Calu3 (cell line): Measurements from ENCODE around the gene RPS6KB2. TPM values are rescaled to one million over a fixed set of nuclear protein-coding genes. Genes with fewer than 3 reads are reported as not detected.
A peak's percentile ranks its signal among the peaks of the same experiment; 100 is the strongest.

Experiments
- BruUV-seq: library from RNA; stranded (reverse); fragments of 400-500 nt; replicated peaks from 2 replicates; lab custom pipeline; 2021; lab: Mats Ljungman, UMichigan
- CTCF ChIA-PET: fragments of 300-600 bp; sonication (Branson Sonifier 250); formaldehyde crosslinking; loops from one replicate; lab custom pipeline; 2022; ENCODE audit warnings: antibody characterized with exemption; lab: Charles Lee
- DNase-seq: peaks from one replicate; pipeline ENCODE4 v3.0.0; 2022
- H3K27ac Mint-ChIP-seq: one replicate; pipeline ENCODE4 v1.8.0; 2022; ENCODE audit warnings: mixed read lengths; ENCODE audit not compliant: unreplicated experiment
- H3K27me3 Mint-ChIP-seq: one replicate; pipeline ENCODE4 v1.8.0; 2022; ENCODE audit warnings: mixed read lengths; ENCODE audit not compliant: unreplicated experiment
- H3K36me3 Mint-ChIP-seq: one replicate; pipeline ENCODE4 v1.8.0; 2022; ENCODE audit warnings: mild to moderate bottlenecking, moderate library complexity, mixed read lengths; ENCODE audit not compliant: insufficient read depth, unreplicated experiment
- H3K4me1 Mint-ChIP-seq: one replicate; pipeline ENCODE4 v1.8.0; 2022; ENCODE audit warnings: mild to moderate bottlenecking, low read depth, mixed read lengths; ENCODE audit not compliant: unreplicated experiment
- H3K4me3 Mint-ChIP-seq: one replicate; pipeline ENCODE4 v1.8.0; 2022; ENCODE audit warnings: mild to moderate bottlenecking, low read depth, moderate library complexity, mixed read lengths; ENCODE audit not compliant: unreplicated experiment
- H3K9me3 Mint-ChIP-seq: one replicate; pipeline ENCODE4 v1.8.0; 2022; ENCODE audit warnings: low read depth, mixed read lengths; ENCODE audit not compliant: unreplicated experiment
- intact Hi-C: fragments of 100-400 bp; cut with micrococcal nuclease; formaldehyde crosslinking; loops from one replicate; pipeline ENCODE4 v1.10.0; 2022; ENCODE audit not compliant: unreplicated experiment
- total RNA-seq: library from RNA; stranded (reverse); gene quantifications from 2 replicates; pipeline ENCODE4 v1.2.3, GENCODE V29; 2022
- TF ChIP-seq, protein P1 (sequence below): fragments of 200-600 bp; IDR thresholded peaks from one replicate; pipeline ENCODE4 v1.8.0; 2022; ENCODE audit warnings: antibody characterized with exemption; ENCODE audit not compliant: unreplicated experiment

The RPS6KB2 gene
- total RNA-seq, 1 experiment from 2014 or later = 44.3 TPM

DNA sequence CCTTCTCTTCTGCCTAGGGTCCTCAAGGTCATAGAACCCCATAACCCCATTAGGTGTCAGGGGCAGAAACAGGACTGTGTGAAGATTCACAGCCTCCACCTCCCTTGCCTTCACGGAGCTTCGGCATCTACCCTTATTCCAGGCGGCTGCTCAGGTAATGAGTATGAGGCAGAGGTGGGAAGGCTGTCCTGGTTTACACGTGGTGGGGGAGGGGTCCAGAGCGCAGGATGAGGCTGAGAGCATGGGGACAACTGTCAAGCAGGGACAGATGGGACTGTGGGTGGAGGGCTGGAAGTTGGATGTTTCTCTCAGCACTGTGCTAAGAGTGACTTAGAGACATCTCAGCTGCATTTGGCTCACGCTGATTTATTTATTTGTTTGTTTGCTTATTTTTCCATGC, 40.8 kb upstream of the RPS6KB2 start:
- H3K4me1 Mint-ChIP-seq = peaks cover 32% of the 10 kb centered on the region
- no peak overlapping the region for H3K4me3 Mint-ChIP-seq
- TF ChIP-seq, protein P1, sequence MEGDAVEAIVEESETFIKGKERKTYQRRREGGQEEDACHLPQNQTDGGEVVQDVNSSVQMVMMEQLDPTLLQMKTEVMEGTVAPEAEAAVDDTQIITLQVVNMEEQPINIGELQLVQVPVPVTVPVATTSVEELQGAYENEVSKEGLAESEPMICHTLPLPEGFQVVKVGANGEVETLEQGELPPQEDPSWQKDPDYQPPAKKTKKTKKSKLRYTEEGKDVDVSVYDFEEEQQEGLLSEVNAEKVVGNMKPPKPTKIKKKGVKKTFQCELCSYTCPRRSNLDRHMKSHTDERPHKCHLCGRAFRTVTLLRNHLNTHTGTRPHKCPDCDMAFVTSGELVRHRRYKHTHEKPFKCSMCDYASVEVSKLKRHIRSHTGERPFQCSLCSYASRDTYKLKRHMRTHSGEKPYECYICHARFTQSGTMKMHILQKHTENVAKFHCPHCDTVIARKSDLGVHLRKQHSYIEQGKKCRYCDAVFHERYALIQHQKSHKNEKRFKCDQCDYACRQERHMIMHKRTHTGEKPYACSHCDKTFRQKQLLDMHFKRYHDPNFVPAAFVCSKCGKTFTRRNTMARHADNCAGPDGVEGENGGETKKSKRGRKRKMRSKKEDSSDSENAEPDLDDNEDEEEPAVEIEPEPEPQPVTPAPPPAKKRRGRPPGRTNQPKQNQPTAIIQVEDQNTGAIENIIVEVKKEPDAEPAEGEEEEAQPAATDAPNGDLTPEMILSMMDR = no peak
- CTCF ChIA-PET = interaction anchor here (0.9 to 1.2 kb wide), 2 partner anchors 30 to 33 kb away, joined by 3 to 5 read pairs; no protein-coding TSS in a partner anchor
- intact Hi-C loops = loop anchor here (10.0 kb wide), 1 partner anchor 123 kb away; the partner anchor contains the start of gene GRK2
- no peak for DNase-seq
- no peaks in the 10 kb centered on the region for H3K27me3 Mint-ChIP-seq
- peak overlapping the region; percentile 68 for H3K27ac Mint-ChIP-seq
- no peaks in the 10 kb centered on the region for H3K9me3 Mint-ChIP-seq
- H3K36me3 Mint-ChIP-seq = peaks cover 28% of the 10 kb centered on the region
- BruUV-seq = no TSS peak

DNA sequence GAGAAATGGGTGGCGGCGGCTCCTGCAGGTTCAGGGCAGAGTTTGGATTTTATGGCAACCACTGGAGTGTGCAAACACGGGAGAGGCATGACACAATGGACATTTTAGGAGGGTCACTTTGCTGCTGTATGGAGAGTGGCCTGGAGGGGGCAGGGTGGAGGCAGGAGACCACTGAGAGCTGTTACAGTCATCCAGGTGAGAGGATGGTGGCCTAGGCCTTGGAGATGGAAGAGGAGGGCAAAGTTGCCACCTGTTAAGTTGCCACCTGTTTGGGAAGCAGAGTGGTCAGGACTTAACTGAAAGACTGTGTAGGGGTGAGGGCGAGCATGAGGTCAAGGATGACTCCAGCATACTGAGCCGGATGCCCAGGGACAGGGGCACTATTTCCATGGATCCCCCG, 38.8 kb upstream of the RPS6KB2 start:
- Mint-ChIP-seq H3K4me3 (peak overlapping the region; percentile 30), H3K9me3 (no peaks in the 10 kb centered on the region), H3K36me3 (peaks cover 40% of the 10 kb centered on the region), H3K27ac (peak overlapping the region; percentile 25), H3K27me3 (no peaks in the 10 kb centered on the region), H3K4me1 (peaks cover 44% of the 10 kb centered on the region)
- TF ChIP-seq, protein P1 = peak; percentile 56
- no TSS peak for BruUV-seq
- intact Hi-C loops = loop anchor here (10.0 kb wide), 1 partner anchor 125 kb away; the partner anchor contains the start of gene GRK2
- CTCF ChIA-PET = interaction anchor here (0.7 to 1.8 kb wide), 4 partner anchors 9 to 128 kb away, joined by 3 to 4 read pairs (median 4); partner anchors contain the start of gene PPP1CA
- DNase-seq = peak; percentile 81

DNA sequence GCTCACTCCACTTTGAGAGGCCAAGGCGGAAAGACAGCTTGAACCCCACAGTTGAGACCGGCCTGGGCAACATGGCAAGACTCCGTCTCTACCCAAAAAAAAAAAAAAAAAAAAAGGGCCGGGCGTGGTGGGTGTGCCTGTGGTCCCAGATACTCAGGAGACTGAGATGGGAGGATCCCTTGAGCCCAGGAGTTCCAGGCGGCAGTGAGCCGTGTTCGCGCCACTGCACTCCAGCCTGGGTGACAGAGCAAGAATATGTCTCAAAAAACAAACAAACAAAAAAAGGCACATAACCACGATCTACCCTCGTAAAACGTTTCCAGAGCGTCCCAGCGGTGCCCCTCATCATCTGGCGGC, 37.4 kb upstream of the RPS6KB2 start:
- BruUV-seq = no TSS peak
- CTCF ChIA-PET = interaction anchor here (0.6 to 1.7 kb wide), 4 partner anchors 10 to 219 kb away, joined by 3 to 9 read pairs (median 6); partner anchors contain the start of genes PITPNM1, POLD4 and PPP1CA
- intact Hi-C loops = loop anchor here (5.0 kb wide), 1 partner anchor 39 kb away; the partner anchor contains the start of gene POLD4

DNA sequence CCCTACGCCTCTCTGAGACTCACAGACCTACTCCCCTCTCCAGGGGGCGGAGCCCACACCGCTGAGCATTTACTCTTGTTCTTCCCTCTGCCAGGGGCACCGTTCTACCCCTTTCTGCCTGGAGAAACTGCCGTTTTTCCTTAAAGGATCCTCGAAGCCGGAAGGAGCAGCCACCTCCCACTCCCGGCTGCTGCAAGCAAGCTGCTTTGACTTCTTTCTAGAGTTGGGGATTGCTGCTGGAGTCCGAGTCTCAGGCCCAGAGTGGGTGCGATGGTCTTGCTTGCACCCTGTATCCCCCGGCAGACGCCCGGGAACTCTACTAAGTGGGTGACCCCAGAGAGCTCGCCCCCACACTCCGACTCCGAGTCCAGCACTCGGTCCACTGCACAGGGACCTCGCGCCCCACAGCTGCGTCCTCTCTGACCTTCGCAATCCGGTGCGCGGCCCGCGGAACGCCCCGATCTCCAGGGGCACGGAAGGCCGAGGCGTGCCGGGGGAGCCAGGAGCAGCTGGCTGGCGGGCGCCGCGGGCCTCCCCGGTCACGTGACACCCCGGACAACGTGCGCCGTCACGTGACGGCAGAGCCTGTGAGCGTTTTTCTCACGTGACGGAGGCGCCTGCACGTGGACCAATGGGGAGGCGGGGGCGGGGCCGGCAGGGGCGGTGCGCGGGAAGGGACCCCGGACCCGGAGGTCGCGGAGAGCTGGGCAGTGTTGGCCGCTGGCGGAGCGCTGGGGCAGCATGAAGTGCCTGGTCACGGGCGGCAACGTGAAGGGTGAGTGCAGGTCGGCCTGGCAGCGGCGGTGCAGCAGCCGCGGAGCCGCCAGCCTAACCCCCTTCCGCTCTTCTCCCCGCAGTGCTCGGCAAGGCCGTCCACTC, 36.8 kb upstream of the RPS6KB2 start, which contains the start of gene RAD9A:
Gene RAD9A (plus strand): TSS at position 683 of the 879 bp plus-strand sequence. CDS start 59 bp downstream, at position 742.
- Mint-ChIP-seq H3K27me3 (no peaks in the 10 kb centered on the region), H3K36me3 (peaks cover 55% of the 10 kb centered on the region), H3K9me3 (no peaks in the 10 kb centered on the region), H3K4me3 (peak within 1 kb of the TSS; percentile 91), H3K27ac (peak within 1 kb of the TSS; percentile 73), H3K4me1 (peaks cover 31% of the 10 kb centered on the region)
- CTCF ChIA-PET = interaction anchor here (0.8 to 1.7 kb wide), 9 partner anchors 9 to 114 kb away, joined by 3 to 9 read pairs (median 3); partner anchors contain the start of genes PITPNM1, POLD4 and PPP1CA
- intact Hi-C loops = loop anchor here (5.0 kb wide), 1 partner anchor 39 kb away; the partner anchor contains the start of gene POLD4
- DNase-seq = peak; percentile 94
- TF ChIP-seq, protein P1 = no peak
- TSS peak; percentile 70 for BruUV-seq

More for the DNA sequence above, 37.4 kb upstream of the RPS6KB2 start:
- H3K27ac Mint-ChIP-seq = peak overlapping the region; percentile 73
- H3K36me3 Mint-ChIP-seq = peaks cover 51% of the 10 kb centered on the region
- no peaks in the 10 kb centered on the region for H3K9me3 Mint-ChIP-seq
- peaks cover 32% of the 10 kb centered on the region for H3K4me1 Mint-ChIP-seq
- no peak for DNase-seq
- TF ChIP-seq, protein P1 = no peak
- peak overlapping the region; percentile 91 for H3K4me3 Mint-ChIP-seq
- H3K27me3 Mint-ChIP-seq = no peaks in the 10 kb centered on the region
